ENCODE data around the gene SPATA13. TPM values are rescaled to one million over a fixed set of nuclear protein-coding genes. Genes with fewer than 3 reads are reported as not detected.

Gene SPATA13
- total RNA-seq, 1 experiment from 2014 or later = 43.0 TPM

- Histone ChIP-seq H3K9ac (ENCODE audit: low read length) (no peak overlapping the region), H3K9me3 (ENCODE audit: low read length) (no peaks in the 10 kb centered on the region), H3K4me1 (ENCODE audit: insufficient read depth, low read length) (peaks cover 37% of the 10 kb centered on the region), H3K27ac (ENCODE audit: low read length) (no peak overlapping the region), H2AFZ (ENCODE audit: low read length) (no peak overlapping the region), H3K4me2 (ENCODE audit: low read length) (no peak overlapping the region), H3K27me3 (ENCODE audit: low read length) (no peaks in the 10 kb centered on the region), H3K9me2 (replicated peaks; ENCODE audit: low read length) (no peaks in the 10 kb centered on the region), H3F3A (ENCODE audit: low read length, unreplicated experiment) (no peaks in the 10 kb centered on the region), H3K36me3 (ENCODE audit: low read depth, low read length) (no peaks in the 10 kb centered on the region), H4K20me1 (ENCODE audit: low read length) (no peaks in the 10 kb centered on the region), H3K4me3 (ENCODE audit: low read length) (no peak overlapping the region), H3K79me2 (ENCODE audit: low read length) (no peaks in the 10 kb centered on the region)
- TF ChIP-seq EZH2phosphoT487 (IDR thresholded peaks at IDR 0.05; ENCODE audit: borderline replicate concordance, low read length) = no peak
- TF ChIP-seq CTCF (conservative IDR thresholded peaks at IDR 0.05; ENCODE audit: low read depth, low read length) = no peak
- no peak for TF ChIP-seq EZH2 (IDR thresholded peaks at IDR 0.05; ENCODE audit: low read length, unreplicated experiment)
- DNase-seq = no peak
- ChIA-PET POLR2A (ENCODE audit: unreplicated experiment) (no interaction called here), CTCF (no interaction called here)
- BruUV-seq (replicated peaks) = no TSS peak
- ATAC-seq = no peak
- intact Hi-C loops (cut with micrococcal nuclease) = no loop called here
These were observed 14.8 kb upstream of the SPATA13 start for GRCh38 chr13:24145674-24146073.

DNA sequence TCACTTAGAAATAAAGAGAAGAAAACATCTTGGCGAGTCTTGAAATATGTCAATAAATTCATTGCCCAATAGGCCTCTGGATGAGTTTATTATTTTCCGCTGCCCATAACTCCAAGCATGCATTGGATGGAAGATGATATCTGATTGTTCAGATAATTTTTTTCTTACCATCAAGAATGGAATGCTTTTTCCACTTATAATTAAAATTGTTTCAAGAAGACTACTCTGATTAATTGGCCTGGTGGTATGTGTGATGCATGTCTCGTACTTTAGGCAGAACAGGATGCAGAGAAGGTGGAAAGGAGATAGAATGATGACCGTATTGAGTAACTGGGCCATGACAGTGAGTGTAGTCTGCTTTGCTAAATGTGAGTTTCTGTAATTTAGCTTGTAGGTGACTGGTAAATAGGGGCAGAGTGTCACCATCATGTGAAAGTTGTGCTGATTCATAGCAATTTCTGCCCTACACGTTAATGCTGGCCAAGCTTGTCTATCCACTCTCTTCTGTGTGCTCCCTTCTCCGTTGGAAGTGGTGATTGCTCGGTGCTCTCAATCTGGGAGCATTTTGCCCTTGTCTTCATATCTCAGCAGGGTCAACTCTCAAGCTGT lies 13.5 kb upstream of the SPATA13 start:
- no TSS peak for BruUV-seq (replicated peaks)
- ChIA-PET CTCF (interaction anchor here (0.6 kb wide), 1 partner anchor 32 kb away, joined by 6 read pairs; no protein-coding TSS in a partner anchor), POLR2A (ENCODE audit: unreplicated experiment) (no interaction called here)
- H3K9ac ChIP-seq (ENCODE audit: low read length) = no peak overlapping the region; the same call in 1 of the 2 replicates
- no peaks in the 10 kb centered on the region for H3F3A ChIP-seq (ENCODE audit: low read length, unreplicated experiment)
- no peaks in the 10 kb centered on the region for H3K9me3 ChIP-seq (ENCODE audit: low read length)
- intact Hi-C loops (cut with micrococcal nuclease) = no loop called here
- no peak overlapping the region for H2AFZ ChIP-seq (ENCODE audit: low read length)
- TF ChIP-seq EZH2phosphoT487 (IDR thresholded peaks at IDR 0.05; ENCODE audit: borderline replicate concordance, low read length) (no peak), CTCF (conservative IDR thresholded peaks at IDR 0.05; ENCODE audit: low read depth, low read length) (no peak), EZH2 (IDR thresholded peaks at IDR 0.05; ENCODE audit: low read length, unreplicated experiment) (no peak)
- ATAC-seq (no peak), DNase-seq (no peak)
- H3K4me3 ChIP-seq (ENCODE audit: low read length) = no peak overlapping the region
- no peaks in the 10 kb centered on the region for H3K27me3 ChIP-seq (ENCODE audit: low read length)
- H3K36me3 ChIP-seq (ENCODE audit: low read depth, low read length) = no peaks in the 10 kb centered on the region
- H4K20me1 ChIP-seq (ENCODE audit: low read length) = no peaks in the 10 kb centered on the region
- H3K9me2 ChIP-seq (replicated peaks; ENCODE audit: low read length) = no peaks in the 10 kb centered on the region
- H3K27ac ChIP-seq (ENCODE audit: low read length) = peak overlapping the region; percentile 99
- peaks cover 37% of the 10 kb centered on the region for H3K4me1 ChIP-seq (ENCODE audit: insufficient read depth, low read length)
- H3K79me2 ChIP-seq (ENCODE audit: low read length) = no peaks in the 10 kb centered on the region
- no peak overlapping the region for H3K4me2 ChIP-seq (ENCODE audit: low read length)

DNA sequence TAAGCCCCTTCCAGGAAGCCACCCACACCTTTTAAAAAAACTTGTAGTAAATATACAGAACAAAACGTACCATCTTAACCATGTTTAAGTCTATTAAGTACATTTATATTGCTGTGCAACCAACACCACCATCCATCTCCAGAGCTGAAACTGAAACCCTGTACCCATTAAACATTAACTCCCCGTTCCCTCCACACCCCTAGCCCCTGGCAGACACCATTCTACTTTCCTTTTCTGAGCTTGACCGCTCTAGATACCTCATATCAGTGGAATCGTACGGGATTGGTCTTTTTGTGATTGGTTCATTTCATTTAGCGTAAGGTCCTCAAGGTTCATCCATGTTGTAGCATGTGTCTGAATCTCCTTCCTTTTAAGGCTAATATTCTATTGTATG lies 13.0 kb upstream of the SPATA13 start:
- Histone ChIP-seq H3F3A (ENCODE audit: low read length, unreplicated experiment) (no peaks in the 10 kb centered on the region), H2AFZ (ENCODE audit: low read length) (no peak overlapping the region), H3K4me1 (ENCODE audit: insufficient read depth, low read length) (peaks cover 37% of the 10 kb centered on the region), H3K9ac (ENCODE audit: low read length) (peak overlapping the region; percentile 75; the same call in 1 of the 2 replicates), H3K9me2 (replicated peaks; ENCODE audit: low read length) (no peaks in the 10 kb centered on the region), H4K20me1 (ENCODE audit: low read length) (no peaks in the 10 kb centered on the region), H3K36me3 (ENCODE audit: low read depth, low read length) (no peaks in the 10 kb centered on the region), H3K79me2 (ENCODE audit: low read length) (no peaks in the 10 kb centered on the region), H3K4me2 (ENCODE audit: low read length) (0 out of 2 replicates have a peak overlapping the region, but pooled peaks have one; percentile 41), H3K27me3 (ENCODE audit: low read length) (no peaks in the 10 kb centered on the region), H3K27ac (ENCODE audit: low read length) (peak overlapping the region; percentile 99), H3K4me3 (ENCODE audit: low read length) (no peak overlapping the region), H3K9me3 (ENCODE audit: low read length) (no peaks in the 10 kb centered on the region)
- TF ChIP-seq EZH2phosphoT487 (IDR thresholded peaks at IDR 0.05; ENCODE audit: borderline replicate concordance, low read length) = no peak
- no peak for TF ChIP-seq CTCF (conservative IDR thresholded peaks at IDR 0.05; ENCODE audit: low read depth, low read length)
- TF ChIP-seq EZH2 (IDR thresholded peaks at IDR 0.05; ENCODE audit: low read length, unreplicated experiment) = no peak
- ChIA-PET POLR2A (ENCODE audit: unreplicated experiment) (no interaction called here), CTCF (no interaction called here)
- DNase-seq = no peak
- intact Hi-C loops (cut with micrococcal nuclease) = no loop called here
- ATAC-seq = no peak
- no TSS peak for BruUV-seq (replicated peaks)

All from PC-3 (cell line).